SU-DHL-6 (cell line): ENCODE data around the gene RNF121.

ENCODE experiments used
- H2AFZ ChIP-seq: fragments of 200-600 bp; sonication (generic); 2 replicates; pipeline ENCODE4 v1.6.1; 2014; ENCODE audit warnings: low read depth, mild to moderate bottlenecking, moderate library complexity, mixed read lengths, antibody characterized with exemption, low read length; ENCODE audit not compliant: severe bottlenecking
- H3F3A ChIP-seq: fragments of 200-600 bp; shearing (Covaris generic); 2 replicates; pipeline ENCODE4 v1.6.0; 2016; ENCODE audit warnings: antibody characterized with exemption, mild to moderate bottlenecking; ENCODE audit not compliant: insufficient read depth
- H3K27ac ChIP-seq: fragments of 200-600 bp; sonication (generic); 2 replicates; pipeline ENCODE4 v1.5.1; 2016; ENCODE audit warnings: low read depth, mild to moderate bottlenecking, low read length, moderate library complexity, mixed read lengths
- H3K27me3 ChIP-seq: fragments of 200-600 bp; sonication (generic), shearing (Covaris generic); 2 replicates; pipeline ENCODE4 v1.6.0; 2014; ENCODE audit warnings: mild to moderate bottlenecking, low read length
- H3K36me3 ChIP-seq: fragments of 200-600 bp; sonication (generic); 2 replicates; pipeline ENCODE4 v1.6.1; 2014; ENCODE audit warnings: mild to moderate bottlenecking, low read length, mixed read lengths
- H3K4me2 ChIP-seq: fragments of 300-600, 200-600 bp; shearing (Covaris generic), sonication (generic); 2 replicates; pipeline ENCODE4 v1.6.0; 2014; ENCODE audit warnings: low read length, low read depth, mild to moderate bottlenecking; ENCODE audit not compliant: poor library complexity, severe bottlenecking
- H3K4me3 ChIP-seq: fragments of 200-600 bp; sonication (generic); 2 replicates; pipeline ENCODE4 v1.5.1; 2014; ENCODE audit warnings: antibody characterized with exemption, low read length, mild to moderate bottlenecking, mixed read lengths; ENCODE audit not compliant: insufficient read depth, poor library complexity, severe bottlenecking
- H3K79me2 ChIP-seq: fragments of 200-600 bp; sonication (generic); 2 replicates; pipeline ENCODE4 v1.6.1; 2014; ENCODE audit warnings: mild to moderate bottlenecking, low read length, moderate library complexity; ENCODE audit not compliant: insufficient read depth
- H3K9ac ChIP-seq: fragments of 200-600 bp; sonication (generic); 2 replicates; pipeline ENCODE4 v1.7.0; 2014; ENCODE audit warnings: mild to moderate bottlenecking, low read length
- H3K9me2 ChIP-seq: fragments of 200-600 bp; sonication (generic); replicated peaks from 2 replicates; pipeline ENCODE4 v1.6.1; 2014; ENCODE audit warnings: low read length; ENCODE audit not compliant: insufficient read depth
- H3K9me3 ChIP-seq: fragments of 200-600 bp; sonication (generic); 2 replicates; pipeline ENCODE4 v1.6.1; 2014; ENCODE audit warnings: low read length, mixed read lengths; ENCODE audit not compliant: insufficient read depth
- H4K20me1 ChIP-seq: fragments of 200-600 bp; sonication (generic); 2 replicates; pipeline ENCODE4 v1.6.1; 2014; ENCODE audit warnings: low read depth, mild to moderate bottlenecking, antibody characterized with exemption, low read length, moderate library complexity, mixed read lengths
- EZH2phosphoT487 ChIP-seq: fragments of 200-600 bp; sonication (generic), shearing (Covaris generic); conservative IDR thresholded peaks from 2 replicates; pipeline ENCODE4 v1.6.1; 2018; ENCODE audit warnings: mild to moderate bottlenecking, antibody characterized with exemption, low read length, moderate library complexity, mixed read lengths
- TF ChIP-seq, protein P1 (sequence below): fragments of 200-600 bp; sonication (generic); IDR thresholded peaks from one replicate; pipeline ENCODE4 v1.5.1; 2017; ENCODE audit warnings: antibody characterized with exemption, mild to moderate bottlenecking, low read length, moderate library complexity; ENCODE audit not compliant: insufficient read depth, poor library complexity, severe bottlenecking

Gene RNF121

DNA sequence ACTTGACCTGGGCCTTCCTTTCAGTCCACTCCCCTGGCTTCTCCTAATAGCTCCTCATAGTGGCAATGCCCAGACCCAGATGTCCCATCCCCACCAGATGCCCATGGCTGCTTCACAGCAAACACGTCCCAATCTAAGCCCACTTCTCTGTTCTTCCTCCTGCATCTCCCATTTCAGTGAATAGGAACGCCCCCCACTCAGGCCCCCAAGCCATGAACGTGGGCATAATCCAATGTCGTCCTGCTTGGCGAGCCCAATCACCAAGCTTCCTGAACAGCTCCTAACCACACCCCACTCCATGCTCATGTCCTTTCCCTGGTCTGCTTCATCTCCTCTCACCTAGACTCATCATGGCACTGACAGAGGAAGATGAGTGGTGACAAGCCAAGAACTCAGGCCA lies 78.7 kb downstream of the RNF121 start:
- Histone ChIP-seq H3K36me3 (peaks cover 8% of the 10 kb centered on the region; the same call in 1 of the 2 replicates), H4K20me1 (no peaks in the 10 kb centered on the region), H3K9me3 (no peaks in the 10 kb centered on the region), H3K4me3 (no peak overlapping the region), H3K9ac (no peak overlapping the region), H3K27me3 (no peaks in the 10 kb centered on the region), H2AFZ (no peak overlapping the region), H3K79me2 (no peaks in the 10 kb centered on the region), H3F3A (0 out of 2 replicates have a peak, but pooled peaks cover 1% of the 10 kb centered on the region), H3K4me2 (no peak overlapping the region), H3K27ac (no peak overlapping the region), H3K9me2 (no peaks in the 10 kb centered on the region)
- TF ChIP-seq EZH2phosphoT487 = no peak
- TF ChIP-seq, protein P1, sequence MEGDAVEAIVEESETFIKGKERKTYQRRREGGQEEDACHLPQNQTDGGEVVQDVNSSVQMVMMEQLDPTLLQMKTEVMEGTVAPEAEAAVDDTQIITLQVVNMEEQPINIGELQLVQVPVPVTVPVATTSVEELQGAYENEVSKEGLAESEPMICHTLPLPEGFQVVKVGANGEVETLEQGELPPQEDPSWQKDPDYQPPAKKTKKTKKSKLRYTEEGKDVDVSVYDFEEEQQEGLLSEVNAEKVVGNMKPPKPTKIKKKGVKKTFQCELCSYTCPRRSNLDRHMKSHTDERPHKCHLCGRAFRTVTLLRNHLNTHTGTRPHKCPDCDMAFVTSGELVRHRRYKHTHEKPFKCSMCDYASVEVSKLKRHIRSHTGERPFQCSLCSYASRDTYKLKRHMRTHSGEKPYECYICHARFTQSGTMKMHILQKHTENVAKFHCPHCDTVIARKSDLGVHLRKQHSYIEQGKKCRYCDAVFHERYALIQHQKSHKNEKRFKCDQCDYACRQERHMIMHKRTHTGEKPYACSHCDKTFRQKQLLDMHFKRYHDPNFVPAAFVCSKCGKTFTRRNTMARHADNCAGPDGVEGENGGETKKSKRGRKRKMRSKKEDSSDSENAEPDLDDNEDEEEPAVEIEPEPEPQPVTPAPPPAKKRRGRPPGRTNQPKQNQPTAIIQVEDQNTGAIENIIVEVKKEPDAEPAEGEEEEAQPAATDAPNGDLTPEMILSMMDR = no peak

DNA sequence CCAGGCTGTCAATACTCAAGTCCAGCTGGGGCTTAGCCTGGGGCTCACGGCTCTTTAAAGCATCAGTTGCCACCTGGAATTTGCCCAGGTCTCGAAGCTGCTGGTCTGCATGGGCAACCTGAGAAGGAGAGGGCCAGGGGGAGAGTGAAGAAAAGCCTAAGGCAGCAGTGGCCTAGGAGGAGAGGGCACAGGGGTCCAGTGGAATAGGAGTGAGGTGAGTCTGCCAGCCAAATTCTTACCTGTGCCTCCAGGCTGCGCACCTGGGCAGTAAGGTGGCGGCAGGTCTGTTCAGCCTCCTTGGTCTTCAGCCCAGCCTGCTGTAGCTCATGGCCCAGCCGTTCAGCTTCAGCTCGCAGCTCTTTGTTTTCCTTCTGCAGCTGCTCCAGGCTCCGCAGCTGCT lies 79.9 kb downstream of the RNF121 start:
- no peaks in the 10 kb centered on the region for H4K20me1 ChIP-seq
- no peaks in the 10 kb centered on the region for H3K9me3 ChIP-seq
- H3K79me2 ChIP-seq = no peaks in the 10 kb centered on the region
- no peak overlapping the region for H2AFZ ChIP-seq
- no peaks in the 10 kb centered on the region for H3K9me2 ChIP-seq
- no peak overlapping the region for H3K9ac ChIP-seq
- H3F3A ChIP-seq = no peaks in the 10 kb centered on the region
- H3K36me3 ChIP-seq = peaks cover 8% of the 10 kb centered on the region; the same call in 1 of the 2 replicates
- no peak overlapping the region for H3K4me3 ChIP-seq
- no peaks in the 10 kb centered on the region for H3K27me3 ChIP-seq
- no peak for TF ChIP-seq EZH2phosphoT487
- TF ChIP-seq, protein P1 = no peak
- no peak overlapping the region for H3K4me2 ChIP-seq
- H3K27ac ChIP-seq = no peak overlapping the region

- no peak overlapping the region for H3K9ac ChIP-seq
- H2AFZ ChIP-seq = no peak overlapping the region
- no peaks in the 10 kb centered on the region for H3F3A ChIP-seq
- no peaks in the 10 kb centered on the region for H3K9me2 ChIP-seq
- H3K4me2 ChIP-seq = no peak overlapping the region
- peaks cover 8% of the 10 kb centered on the region; the same call in 1 of the 2 replicates for H3K36me3 ChIP-seq
- no peak overlapping the region for H3K4me3 ChIP-seq
- H3K27ac ChIP-seq = no peak overlapping the region
- H3K27me3 ChIP-seq = no peaks in the 10 kb centered on the region
- no peak for TF ChIP-seq EZH2phosphoT487
- TF ChIP-seq, protein P1 = no peak
- H4K20me1 ChIP-seq = no peaks in the 10 kb centered on the region
- no peaks in the 10 kb centered on the region for H3K9me3 ChIP-seq
- no peaks in the 10 kb centered on the region for H3K79me2 ChIP-seq
Measured at GRCh38 chr11:72009156-72009555, 80.3 kb downstream of the RNF121 start.
